Epidermal melanocyte (primary cell): ENCODE results near the gene IGF2.

Experiments
- DNase-seq: peaks from one replicate; pipeline ENCODE4 v3.0.0; 2011; ENCODE audit warnings: low spot score; ENCODE audit not compliant: insufficient read length

IGF2 gene

DNA sequence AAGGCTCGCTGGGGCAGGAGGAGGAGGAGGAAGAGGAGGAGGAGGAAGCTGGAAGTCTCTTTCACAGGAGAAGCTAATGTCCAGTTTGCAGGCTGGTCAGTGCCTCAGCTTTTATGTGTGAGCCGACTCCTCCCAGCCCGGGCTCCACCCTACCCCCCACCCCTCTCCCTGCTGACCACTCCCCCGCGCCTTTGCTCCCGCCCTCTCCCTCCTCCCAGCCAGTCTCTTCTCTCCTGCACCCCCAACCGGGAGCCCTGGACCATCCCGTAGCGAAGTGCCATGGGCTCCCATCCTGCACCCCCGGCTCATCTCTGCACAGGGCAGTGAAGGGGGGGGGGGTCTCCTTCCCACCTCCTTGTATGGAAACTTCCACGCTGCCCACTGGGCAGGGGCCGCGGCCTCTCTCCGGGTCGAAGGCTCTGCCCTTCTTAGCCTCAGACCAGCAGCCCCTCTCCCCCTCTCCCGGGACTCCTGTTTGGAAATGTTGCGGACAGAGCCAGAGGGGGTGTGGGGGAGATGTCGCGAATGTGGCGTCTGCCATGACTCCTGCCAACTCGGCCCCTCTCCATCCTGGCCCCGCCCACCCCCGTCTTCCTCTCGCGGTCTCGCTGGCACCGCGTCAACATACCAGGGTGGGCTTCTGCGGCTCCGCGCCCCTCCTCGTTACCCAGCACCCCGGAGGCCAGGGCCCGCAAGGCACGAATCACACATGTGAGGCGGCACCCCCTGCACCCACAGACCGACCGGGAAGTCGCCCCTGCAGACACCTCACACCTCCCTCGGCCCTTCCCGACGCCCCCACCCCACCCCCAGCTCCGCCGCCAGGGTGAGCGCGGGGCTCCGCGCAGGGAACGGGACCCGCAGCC, 1.8 kb downstream of the IGF2 start:
- DNase-seq, result peak; percentile 74

DNA sequence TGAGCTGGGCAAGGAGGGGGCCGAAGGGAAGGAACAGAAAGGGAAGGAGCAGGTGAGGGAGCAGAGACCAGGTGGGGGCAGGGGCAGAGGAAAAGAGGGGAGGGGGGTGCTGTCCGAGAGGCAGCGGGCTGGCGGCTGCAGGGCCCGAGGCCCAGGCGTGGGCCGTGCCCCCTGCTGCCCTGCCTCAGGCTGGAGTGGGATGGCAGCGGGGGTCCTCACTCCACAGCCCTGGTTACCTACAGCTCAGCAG, 2.3 kb downstream of the IGF2 start:
- no peak for DNase-seq

DNA sequence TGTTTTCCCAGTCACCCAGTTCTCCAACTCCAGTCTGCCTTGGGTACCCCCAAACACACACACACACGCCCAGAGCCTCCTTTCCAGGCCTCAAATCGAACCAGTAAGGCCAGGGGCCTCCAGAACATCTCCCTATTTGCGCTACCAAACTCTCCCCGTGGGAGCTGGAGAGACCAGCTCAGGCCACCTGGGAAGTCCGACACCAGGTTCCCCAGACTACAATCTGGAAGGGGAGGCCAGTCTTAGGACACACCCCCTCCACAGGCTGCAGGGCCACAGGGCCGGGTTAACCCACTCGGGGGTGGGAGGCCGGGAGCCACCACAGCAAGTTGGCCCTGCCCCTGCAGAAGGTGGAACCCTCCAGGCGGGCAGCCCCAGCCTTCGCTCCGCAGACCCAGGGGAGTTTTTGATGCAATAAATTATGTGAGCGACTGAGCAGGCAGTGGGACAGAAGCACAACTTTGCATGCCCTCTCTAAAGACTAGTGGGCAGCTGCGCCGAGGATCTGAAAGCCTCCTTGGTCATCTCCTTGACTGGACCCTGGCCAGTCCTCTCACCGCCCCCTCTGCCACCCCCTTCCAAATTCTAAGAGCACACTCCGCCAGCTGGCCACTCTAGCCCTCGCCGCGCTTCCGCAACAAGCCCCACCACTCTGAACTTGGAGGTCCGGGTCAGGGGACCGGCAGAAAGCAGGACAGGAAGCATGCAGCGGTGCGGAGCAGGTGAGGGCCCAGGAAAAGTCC, 2.8 kb downstream of the IGF2 start:
- DNase-seq, result no peak

DNA sequence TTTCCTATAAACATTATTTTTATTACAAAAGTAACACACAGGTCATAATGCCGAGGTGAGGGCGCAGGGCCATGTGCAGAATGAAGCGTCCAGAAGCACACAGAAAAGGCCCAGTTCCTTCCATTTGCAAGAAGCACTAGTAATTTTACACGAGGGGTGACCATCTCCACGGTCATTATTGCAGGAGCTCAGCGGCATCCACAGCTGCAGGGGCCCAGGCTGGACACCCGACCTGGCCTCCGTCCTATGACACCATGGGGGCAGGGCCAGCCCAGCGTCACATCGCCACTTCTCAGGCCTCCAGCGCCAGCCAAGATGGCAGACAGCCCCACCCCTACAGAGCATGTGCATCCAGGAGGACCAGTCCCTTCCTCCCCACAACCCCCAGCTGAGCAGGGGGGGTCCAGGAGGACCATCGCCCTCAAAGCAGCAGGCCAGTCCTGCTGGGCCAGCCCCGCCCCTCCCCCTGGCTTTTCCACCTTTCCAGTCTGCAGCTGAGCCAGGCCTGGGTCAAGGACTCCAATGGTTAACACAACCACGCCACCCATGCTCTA, 3.5 kb downstream of the IGF2 start:
- no peak for DNase-seq

DNA sequence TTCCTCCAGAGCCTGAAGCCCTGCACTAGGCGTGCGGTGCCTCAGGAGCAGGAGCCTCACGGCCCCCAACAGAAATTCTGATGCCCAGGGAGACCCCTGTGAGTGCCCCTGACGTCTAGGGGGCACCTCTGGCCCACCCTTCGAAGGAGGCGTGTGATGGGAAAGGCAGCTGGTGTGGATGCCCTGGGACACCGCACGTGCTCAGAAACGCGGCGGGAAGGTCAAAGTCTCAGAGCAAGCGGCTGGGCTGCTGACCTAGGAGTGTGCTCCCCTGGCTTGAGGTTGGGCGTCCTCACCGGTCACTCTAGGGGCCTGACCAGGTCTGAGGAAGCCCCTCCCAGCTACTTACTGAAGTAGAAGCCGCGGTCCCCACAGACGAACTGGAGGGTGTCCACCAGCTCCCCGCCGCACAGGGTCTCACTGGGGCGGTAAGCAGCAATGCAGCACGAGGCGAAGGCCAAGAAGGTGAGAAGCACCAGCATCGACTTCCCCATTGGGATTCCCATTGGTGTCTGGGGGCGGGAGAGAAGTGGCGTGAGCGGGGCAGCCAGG, 4.1 kb downstream of the IGF2 start:
- DNase-seq, result no peak

DNA sequence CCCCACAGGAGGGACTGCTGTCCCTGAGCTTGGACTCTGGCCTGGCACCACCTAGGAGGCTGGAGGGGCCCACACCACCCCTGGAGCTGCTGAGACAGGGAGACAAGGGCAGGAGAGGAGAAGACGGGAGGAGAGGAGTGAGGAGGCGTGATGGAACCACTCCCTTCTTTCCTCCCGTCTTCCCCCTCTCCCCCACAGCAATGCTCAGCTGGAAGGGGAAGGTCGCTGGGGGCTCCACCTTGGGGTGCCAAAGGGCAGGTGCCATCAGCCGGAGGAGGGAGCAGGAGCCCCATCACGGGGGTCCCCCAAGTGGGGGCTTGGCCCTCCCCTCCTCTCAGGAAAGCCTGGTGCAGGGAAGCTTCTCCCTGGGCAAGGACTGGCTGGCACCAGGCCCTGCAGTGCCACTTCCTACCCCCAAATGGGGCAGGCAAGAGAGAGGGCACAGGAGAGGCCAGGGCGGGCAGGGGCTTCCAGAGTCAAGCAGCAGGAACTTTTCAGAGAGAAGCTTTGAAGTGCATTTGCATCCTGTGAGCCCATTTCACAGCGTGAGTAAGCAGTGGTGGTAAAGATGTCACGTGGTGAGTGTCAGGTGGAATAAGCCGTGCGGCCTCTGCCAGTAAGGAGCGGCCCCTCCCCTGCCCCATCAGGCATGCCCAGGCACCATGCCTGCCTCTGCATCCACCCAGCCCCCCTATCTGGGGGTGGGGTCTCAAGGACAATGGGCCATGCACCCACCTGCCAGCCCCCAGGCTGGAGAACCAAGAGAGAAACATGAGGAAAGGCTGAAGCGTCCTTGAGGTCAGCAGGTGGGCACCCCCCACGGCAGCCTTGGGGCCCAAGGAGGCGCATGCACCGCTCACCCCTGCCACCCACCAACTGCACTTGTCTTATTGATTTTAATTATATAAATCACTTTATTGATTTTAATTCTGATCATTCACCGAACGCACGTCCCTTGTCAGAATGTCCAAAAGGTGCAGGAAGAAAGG, 4.9 kb downstream of the IGF2 start:
- no peak for DNase-seq

GRCh38 chr11:2133241-2134021, 5.8 kb downstream of the IGF2 start:
- DNase-seq, result no peak

GRCh38 chr11:2132874-2133240, 6.3 kb downstream of the IGF2 start:
- no peak for DNase-seq

DNA sequence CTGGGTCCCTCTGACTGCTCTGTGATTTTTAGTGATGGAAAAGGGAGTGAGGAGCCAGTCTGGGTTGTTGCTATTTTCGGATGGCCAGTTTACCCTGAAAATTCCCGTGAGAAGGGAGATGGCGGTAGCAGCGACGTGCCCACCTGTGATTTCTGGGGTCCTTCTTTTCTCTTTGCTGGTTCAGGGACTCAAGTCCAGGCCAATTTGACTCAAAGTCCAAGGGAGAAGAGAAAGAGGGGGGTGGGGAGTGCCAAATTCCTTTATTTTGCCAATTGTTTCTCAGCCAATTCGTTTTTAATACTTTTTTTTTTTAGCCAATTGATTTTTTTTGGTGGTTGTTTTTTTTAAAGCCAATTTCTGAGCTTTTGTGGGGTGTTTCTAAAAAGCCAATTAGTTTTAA, 6.9 kb downstream of the IGF2 start:
- no peak for DNase-seq

- no peak for DNase-seq
Measured at GRCh38 chr11:2131371-2132236, 7.6 kb downstream of the IGF2 start.

DNA sequence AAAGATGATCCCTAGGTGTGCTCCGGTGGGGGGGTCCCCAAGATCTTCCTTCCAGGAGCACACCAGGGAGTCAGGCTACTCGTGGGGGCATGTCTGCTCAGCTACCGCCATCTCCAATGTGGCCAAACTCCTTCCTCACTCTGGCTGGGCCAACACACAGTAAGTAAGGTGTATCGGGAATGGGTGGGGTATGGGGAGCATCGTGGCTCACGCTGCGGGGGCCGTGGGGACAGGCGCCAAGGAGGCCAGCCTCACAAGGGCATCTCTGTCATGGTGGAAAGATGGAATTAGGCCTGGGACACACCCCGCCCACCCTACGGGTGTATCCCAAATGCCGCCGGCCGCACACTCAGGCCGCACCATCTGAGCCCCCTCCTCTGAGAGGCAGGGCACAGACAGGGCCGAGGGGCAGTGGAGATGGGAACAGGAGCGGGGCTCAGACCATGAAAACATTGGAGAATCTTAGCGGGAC, 8.3 kb downstream of the IGF2 start:
- no peak for DNase-seq

DNA sequence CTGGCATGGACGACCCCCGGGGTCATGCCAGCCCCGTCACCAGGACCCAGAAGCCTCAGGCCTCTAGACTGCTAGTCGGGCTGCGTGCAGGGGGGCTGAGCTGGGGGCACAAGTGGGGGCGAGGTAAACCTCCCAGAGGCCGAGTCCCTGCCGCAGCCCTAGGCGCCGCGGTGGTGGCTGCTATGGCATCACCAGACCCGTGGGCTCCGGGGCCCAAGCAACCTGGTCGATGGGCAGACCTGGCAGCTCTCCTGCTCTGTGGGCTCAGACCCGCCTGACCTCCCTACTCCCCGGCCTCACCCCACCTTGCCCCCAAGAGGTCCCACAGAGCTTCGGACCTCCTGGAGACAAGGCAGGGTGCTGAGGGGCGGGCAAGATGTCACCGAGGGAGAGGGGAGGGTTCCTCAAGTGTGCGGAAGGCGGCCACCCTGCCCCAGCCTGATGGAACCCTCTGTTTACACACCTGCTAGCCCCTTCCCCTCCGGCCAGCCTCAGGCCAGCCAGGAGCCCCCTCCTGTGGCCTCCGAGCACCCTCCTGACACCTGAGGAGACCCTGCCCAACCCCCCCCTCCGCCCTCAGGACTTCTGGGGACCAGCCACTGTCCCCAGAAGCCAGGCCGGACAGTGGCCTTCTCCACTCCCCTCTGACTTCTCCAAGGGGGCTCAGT, 9.4 kb downstream of the IGF2 start:
- DNase-seq, result no peak

- DNase-seq, result no peak
Measured at GRCh38 chr11:2129308-2129698, 9.9 kb downstream of the IGF2 start.

DNA sequence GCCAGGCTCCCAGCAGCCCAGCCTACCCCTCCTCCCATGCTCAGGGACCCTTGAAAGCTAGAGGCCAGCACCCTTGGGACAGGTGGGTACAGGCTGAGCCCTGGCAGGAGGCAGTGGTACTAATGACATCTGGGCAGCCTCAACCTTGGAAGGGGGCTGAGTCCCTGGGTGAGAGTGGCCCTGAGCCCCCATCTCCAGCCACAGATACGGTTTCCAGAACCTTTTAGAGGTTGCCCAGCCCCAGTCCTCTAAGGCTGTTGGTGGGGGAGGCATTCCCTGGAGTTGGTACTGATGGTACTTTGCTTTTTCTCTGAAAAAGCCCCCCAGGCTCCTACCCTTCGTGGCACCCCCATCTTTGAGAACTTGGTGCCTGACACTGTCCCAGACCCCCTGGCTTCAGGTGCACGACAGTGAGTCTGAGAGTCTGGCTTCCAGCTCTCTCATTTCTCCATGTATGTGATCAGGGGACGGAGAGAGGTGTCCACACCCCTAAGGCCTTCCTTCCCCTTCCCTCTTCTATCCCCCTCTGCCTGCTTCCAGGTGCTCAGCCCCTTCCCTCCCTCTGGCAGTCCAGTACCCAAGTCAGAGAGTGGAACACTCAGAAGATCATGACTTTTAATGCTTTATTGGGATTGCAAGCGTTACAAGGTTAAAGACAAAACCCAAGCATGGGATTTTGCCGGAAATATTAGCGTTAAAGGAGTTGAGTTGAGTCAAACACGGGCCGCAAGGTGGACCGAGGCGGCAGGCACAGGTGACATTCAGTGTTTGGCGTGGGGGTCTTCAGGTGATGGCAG, 10.5 kb downstream of the IGF2 start:
- DNase-seq, result no peak

DNA sequence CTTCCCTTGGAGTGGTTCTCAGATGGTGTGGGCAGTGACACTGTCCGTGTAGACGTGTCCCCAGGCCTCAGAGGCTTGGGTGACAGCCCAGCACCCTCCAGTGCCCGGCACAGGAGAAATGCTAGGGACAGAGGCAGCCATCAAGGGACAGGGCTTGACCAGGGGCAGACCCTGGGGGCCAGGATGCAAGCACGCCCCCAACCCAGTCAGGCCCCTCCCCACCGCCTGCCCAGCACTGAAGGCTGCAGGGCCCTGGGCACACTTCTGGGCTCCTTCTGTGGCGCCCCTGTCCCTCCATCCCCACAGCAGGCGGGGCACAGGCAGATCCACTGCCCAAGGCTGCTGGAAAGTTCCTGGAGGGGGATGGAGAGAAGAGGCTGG, 11.1 kb downstream of the IGF2 start:
- no peak for DNase-seq

GRCh38 chr11:2127482-2128129, 11.6 kb downstream of the IGF2 start:
- no peak for DNase-seq

DNA sequence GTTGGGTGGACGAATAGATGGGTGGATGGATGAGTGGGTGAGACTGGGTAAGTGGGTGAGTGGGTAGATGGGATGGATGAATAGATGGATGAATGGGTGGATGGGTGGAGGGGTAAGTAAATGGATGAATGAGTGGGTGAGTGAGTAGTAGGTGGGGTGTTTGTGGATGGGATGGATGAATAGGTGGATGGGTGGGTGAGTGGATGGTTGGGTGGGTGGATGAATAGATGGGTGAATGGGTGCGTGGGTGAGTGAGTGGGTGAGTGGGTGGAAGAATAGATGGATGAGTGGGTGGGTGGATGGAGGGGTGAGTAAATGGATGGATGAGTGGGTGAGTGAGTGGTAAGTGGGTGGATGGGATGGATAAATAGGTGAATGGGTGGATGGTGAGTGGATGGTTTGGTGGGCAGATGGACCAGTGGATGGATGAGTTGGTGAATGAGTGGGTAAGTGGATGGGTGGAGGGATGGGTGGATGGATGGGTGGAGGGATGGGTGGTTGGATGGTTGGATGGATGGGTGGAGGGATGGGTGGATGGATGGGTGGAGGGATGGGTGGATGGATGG, 12.6 kb downstream of the IGF2 start:
- DNase-seq, result no peak
